WERI-Rb-1 (cell line): ENCODE measurements around the gene AGBL2.
"Not testable (repeated sequence)": the region's sequence is repeated elsewhere in the genome, so short reads cannot be mapped to it uniquely, and the experiment has no call there.

Experiments
- DNase-seq: peaks from one replicate; pipeline ENCODE4 v3.0.0-alpha.2; 2020
- H3K27ac ChIP-seq: fragments of 250-450 bp; sonication (Bioruptor Pico); 2 replicates; pipeline ENCODE4 v1.5.1; 2020; ENCODE audit warnings: mild to moderate bottlenecking, moderate library complexity
- H3K27me3 ChIP-seq: fragments of 250-450 bp; sonication (Bioruptor Pico); 2 replicates; pipeline ENCODE4 v1.5.1; 2021; ENCODE audit warnings: mild to moderate bottlenecking, low read depth, moderate library complexity; ENCODE audit not compliant: insufficient read depth, severe bottlenecking
- H3K36me3 ChIP-seq: fragments of 250-450 bp; sonication (Bioruptor Pico); 2 replicates; pipeline ENCODE4 v1.5.1; 2020; ENCODE audit warnings: mild to moderate bottlenecking, moderate library complexity
- H3K4me3 ChIP-seq: 2 replicates; pipeline ENCODE4 v1.5.1; 2011; ENCODE audit warnings: low read depth, mild to moderate bottlenecking, control low read depth, low read length
- H3K9me3 ChIP-seq: fragments of 250-450 bp; sonication (Bioruptor Pico); 2 replicates; pipeline ENCODE4 v1.5.1; 2021; ENCODE audit warnings: mild to moderate bottlenecking, moderate library complexity; ENCODE audit not compliant: severe bottlenecking
- TF ChIP-seq, protein P1 (sequence below): IDR thresholded peaks from 2 replicates; pipeline ENCODE4 v1.5.1; 2011; ENCODE audit warnings: low read depth, mild to moderate bottlenecking, control low read depth, inconsistent platforms, low read length

The AGBL2 gene

DNA sequence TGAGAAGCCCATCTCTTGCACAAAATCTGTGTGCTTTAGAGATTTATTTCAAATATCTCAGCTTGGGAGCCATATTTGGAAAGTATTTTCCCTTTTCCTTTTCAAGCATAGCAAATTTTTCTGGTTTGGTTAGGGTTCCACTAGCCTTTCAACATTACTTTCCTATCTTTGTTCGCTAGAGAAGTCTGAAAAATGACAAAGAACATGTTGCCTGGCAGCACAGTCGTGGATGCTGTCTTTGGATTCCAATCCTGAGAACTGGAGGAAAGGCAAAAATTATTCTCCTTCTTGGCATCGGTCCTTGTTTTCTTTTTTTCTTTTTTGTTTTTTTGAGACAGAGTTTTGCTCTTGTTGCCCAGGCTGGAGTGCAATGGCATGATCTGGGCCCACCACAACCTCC is 65.9 kb downstream of the AGBL2 start:
- DNase-seq: no peak

DNA sequence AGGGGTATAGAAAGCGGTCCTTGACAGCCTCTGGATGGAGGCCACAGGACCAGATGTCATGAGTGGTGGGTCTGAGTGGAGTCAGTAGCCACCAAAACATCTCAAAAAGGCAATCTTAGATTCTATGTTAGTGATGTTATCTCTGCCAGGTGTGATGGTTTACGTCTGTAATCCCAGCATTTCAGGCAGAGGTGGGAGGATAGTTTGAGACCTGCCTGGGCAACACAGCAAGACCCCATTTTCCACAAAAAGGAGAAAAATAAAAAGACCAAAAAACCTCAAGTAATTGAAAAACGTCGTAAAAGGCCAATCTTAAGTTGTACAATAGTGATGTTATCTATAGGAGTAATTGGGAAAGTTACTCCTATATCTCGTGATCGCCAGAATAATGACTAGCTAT is 69.2 kb downstream of the AGBL2 start:
- TF ChIP-seq, protein P1, sequence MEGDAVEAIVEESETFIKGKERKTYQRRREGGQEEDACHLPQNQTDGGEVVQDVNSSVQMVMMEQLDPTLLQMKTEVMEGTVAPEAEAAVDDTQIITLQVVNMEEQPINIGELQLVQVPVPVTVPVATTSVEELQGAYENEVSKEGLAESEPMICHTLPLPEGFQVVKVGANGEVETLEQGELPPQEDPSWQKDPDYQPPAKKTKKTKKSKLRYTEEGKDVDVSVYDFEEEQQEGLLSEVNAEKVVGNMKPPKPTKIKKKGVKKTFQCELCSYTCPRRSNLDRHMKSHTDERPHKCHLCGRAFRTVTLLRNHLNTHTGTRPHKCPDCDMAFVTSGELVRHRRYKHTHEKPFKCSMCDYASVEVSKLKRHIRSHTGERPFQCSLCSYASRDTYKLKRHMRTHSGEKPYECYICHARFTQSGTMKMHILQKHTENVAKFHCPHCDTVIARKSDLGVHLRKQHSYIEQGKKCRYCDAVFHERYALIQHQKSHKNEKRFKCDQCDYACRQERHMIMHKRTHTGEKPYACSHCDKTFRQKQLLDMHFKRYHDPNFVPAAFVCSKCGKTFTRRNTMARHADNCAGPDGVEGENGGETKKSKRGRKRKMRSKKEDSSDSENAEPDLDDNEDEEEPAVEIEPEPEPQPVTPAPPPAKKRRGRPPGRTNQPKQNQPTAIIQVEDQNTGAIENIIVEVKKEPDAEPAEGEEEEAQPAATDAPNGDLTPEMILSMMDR: no peak
- Histone ChIP-seq H3K9me3 (no peaks in the 10 kb centered on the region), H3K27me3 (no peaks in the 10 kb centered on the region), H3K27ac (no peak overlapping the region), H3K4me3 (no peak overlapping the region), H3K36me3 (peaks cover 4% of the 10 kb centered on the region)
- DNase-seq: no peak

More for the DNA sequence above, 65.9 kb downstream of the AGBL2 start:
- Histone ChIP-seq H3K27me3 (no peaks in the 10 kb centered on the region), H3K36me3 (no peaks in the 10 kb centered on the region), H3K9me3 (peaks cover 7% of the 10 kb centered on the region), H3K4me3 (no peak overlapping the region), H3K27ac (no peak overlapping the region)
- TF ChIP-seq, protein P1: no peak

DNA sequence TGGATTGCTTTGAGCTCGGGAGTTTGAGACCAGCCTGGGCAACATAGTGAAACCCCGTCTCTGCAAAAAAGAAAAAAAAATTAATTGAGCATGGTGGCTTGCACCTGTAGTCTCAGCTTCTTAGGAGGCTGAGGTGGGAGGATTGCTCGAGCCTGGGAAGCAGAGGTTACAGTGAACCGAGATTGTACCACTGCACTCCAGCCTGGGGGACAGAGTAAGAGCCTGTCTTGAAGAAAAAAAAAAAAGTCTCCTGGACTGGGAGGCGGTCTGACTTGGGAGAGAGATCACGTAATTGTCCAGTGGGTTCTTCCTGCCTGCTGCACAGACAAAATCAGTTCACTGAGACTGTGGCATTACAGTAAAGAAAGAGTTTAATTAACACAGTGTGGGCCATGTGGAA is 69.7 kb downstream of the AGBL2 start:
- H3K4me3 ChIP-seq: no peak overlapping the region
- H3K27ac ChIP-seq: no peak overlapping the region
- H3K9me3 ChIP-seq: no peaks in the 10 kb centered on the region
- peaks cover 8% of the 10 kb centered on the region for H3K36me3 ChIP-seq
- DNase-seq: no peak
- TF ChIP-seq, protein P1: no peak
- H3K27me3 ChIP-seq: no peaks in the 10 kb centered on the region

DNA sequence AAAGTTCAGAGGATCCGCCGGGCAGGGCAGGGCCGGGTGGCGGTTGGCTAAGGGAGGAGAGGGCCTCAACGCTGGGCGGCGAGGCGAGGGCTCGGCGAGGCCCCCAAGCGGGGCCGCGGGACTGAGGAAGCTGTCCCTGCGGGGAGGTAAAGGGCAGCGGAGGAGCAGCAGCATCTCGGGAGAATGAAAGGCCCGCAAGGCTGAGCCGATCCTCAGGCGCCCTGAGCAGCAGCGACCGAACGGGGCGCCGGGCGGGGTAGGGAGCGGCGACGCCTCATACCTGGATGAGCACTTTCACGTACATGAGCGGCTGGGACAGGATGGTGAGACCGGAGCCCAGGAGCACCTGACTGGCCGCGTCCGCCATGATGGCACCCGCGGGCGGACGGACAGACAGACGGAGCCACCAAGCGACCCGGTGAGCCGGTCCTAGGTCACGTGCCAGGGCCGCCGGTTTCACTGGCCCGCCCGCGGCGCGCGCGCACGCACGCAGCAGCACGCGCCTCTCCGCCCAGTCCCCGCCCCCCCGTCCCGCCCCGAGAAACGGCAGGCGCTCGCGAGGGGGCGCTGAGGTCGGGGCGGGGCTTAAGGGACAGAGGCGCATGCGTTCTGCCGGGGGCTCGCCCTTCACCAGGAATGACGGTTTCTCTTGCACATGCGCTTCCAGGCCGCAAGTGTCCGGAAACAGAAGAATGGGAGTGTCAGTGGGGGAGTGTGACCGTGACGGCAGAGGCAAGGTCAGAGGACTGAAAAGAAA is 72.9 kb downstream of the AGBL2 start, which contains the start of gene MTCH2:
Gene MTCH2, minus strand, starts transcription at position 461 of the 757 bp plus-strand sequence. Its CDS starts 94 bp downstream, at position 367.
- Histone ChIP-seq H3K4me3 (peak within 1 kb of the TSS; percentile 98), H3K27me3 (no peaks in the 10 kb centered on the region), H3K36me3 (peaks cover 27% of the 10 kb centered on the region), H3K27ac (peak within 1 kb of the TSS; percentile 94), H3K9me3 (no peaks in the 10 kb centered on the region)
- peak; percentile 96 for DNase-seq
- TF ChIP-seq, protein P1: no peak

DNA sequence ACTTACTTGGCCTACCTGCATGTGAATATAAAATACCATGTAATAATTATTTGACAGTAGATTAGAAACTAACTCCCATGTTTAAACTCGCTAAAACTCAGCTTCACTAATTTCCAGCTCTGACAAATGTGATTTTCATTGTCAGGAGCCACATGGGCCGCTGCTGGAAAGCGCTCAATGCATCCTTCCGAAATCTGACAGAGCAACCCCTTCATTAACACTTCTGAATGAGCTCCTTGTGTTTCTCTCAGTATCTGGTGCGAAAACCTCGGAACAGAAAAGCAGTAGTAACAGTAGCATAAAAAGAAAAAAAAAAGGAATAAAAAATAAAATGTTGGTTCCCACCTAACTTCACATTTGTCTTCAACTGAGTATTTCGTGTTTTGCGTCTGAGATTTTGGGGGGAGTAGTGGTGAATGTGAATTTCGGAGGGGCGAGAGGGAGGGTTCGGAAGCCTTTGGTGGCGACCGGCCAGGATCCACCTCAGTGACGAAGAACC is 73.5 kb downstream of the AGBL2 start:
- Histone ChIP-seq H3K4me3 (peak overlapping the region; percentile 98), H3K9me3 (no peaks in the 10 kb centered on the region), H3K27ac (peak overlapping the region; percentile 94), H3K36me3 (peaks cover 27% of the 10 kb centered on the region), H3K27me3 (no peaks in the 10 kb centered on the region)
- TF ChIP-seq, protein P1: no peak
- no peak for DNase-seq

DNA sequence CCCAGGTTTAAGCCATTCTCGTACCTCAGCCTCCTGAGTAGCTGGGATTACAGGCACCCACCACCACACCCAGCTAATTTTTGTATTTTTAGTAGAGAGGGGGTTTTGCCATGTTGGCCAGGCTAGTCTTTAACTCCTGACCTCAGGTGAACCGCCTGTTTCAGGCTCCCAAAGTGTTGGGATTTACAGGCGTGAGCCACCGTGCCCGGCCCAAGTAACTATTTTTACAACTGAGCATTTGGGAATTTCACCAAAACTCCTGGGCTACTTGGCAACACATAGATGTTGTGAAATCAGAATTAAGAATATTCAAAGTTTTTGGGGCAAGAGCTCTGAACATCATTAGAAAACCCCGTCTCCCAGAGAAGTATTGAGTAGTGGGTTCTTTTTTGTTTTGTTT is 74.7 kb downstream of the AGBL2 start:
- not testable (repeated sequence) for H3K27me3 ChIP-seq, DNase-seq, H3K4me3 ChIP-seq

DNA sequence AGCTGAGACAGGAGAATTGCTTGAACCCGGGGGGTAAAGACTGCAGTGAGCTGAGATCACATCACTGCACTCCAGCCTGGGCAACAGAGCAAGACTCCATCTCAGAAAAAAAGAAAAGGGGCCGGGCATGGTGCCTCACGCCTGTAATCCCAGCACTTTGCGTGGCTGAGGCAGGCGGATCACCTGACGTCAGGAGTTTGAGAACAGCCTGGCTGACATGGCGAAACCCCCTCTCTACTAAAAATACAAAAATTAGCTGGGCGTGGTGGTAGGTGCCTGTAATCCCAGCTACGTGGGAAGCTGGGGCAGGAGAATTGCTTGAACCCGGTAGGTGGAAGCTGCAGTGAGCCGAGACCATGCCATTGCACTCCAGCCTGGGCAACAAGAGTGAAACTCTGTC is 78.8 kb downstream of the AGBL2 start:
- H3K36me3 ChIP-seq: peaks cover 51% of the 10 kb centered on the region
- DNase-seq, H3K27ac ChIP-seq, H3K27me3 ChIP-seq, H3K4me3 ChIP-seq, H3K9me3 ChIP-seq: not testable (repeated sequence)

More for the DNA sequence above, 74.7 kb downstream of the AGBL2 start:
- H3K9me3 ChIP-seq, H3K27ac ChIP-seq: not testable (repeated sequence)
- peaks cover 33% of the 10 kb centered on the region for H3K36me3 ChIP-seq
